Cerebellar cortex (tissue), 1 donor: Measurements from ENCODE around the gene BDKRB1.
A peak's percentile ranks its signal among the peaks of the same experiment; 100 is the strongest.

Source experiments
- DNase-seq: peaks from one replicate; pipeline ENCODE4 v3.0.0-alpha.2; 2015; ENCODE audit warnings: low spot score

Gene BDKRB1

DNA sequence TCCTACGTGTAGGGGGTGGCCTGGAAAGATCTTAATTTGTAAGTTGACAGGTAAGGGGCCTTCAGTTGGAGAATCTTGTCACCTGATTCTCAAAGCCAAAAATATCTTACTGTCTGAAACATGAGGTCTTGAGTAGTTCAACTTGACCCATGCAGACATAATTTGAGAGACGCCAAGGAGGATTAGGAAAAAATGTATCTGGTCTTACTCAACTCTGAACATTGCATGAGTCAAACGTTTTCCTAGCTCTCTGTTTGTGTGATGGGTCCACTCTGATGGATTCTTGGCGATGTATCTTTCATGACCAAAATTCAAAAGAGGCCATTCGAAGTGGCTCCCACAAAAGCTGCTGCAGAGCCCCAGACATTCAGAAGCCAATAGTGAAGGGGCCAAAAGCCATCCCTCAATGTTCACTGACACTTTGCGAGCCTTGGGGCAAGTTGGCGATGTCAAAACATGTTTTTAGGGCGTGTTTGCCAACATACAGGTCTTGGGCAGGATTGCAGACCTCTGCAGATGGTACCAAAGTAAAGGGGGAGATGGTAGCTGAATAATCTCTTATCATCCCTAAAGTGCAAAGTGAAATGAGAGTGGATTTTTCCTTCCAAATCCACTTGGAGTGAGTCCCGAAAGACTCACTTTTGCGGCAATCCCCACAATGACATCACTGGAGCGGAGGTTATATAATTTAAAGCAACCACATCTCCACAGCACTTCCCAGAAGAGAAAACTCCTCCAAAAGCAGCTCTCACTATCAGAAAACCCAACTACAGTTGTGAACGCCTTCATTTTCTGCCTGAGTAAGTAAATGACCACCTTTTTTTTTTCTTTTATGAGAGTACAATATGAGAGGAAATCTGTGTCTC lies at the start of gene BDKRB1:
TSS of gene BDKRB1 (plus strand) at position 710 of the 866 bp plus-strand sequence. CDS start 7,473 bp downstream, outside the sequence.
- no peak for DNase-seq

DNA sequence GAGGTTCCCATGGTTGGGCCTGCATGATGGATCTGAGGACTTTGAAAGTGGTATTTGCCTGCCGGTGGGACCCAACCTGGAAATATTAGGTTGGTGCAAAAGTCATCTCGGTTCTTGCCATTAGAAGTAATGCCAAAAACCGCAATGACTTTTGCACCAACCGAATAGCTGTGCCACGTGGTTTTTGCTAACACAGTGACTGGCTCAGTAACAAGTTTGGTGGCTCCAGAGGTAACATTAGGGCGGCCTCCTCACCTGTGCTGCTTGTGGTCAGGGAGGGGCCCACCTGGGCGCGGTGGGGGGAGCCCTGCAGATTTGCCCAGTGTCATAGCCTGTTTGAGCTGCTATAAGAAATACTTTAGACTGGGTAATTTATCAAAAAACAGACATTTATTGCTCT lies 49.5 kb upstream of the BDKRB1 start:
- no peak for DNase-seq

GRCh38 chr14:96207686-96208085 lies 48.3 kb upstream of the BDKRB1 start:
- no peak for DNase-seq

GRCh38 chr14:96208739-96209138 lies 47.3 kb upstream of the BDKRB1 start:
- no peak for DNase-seq

DNA sequence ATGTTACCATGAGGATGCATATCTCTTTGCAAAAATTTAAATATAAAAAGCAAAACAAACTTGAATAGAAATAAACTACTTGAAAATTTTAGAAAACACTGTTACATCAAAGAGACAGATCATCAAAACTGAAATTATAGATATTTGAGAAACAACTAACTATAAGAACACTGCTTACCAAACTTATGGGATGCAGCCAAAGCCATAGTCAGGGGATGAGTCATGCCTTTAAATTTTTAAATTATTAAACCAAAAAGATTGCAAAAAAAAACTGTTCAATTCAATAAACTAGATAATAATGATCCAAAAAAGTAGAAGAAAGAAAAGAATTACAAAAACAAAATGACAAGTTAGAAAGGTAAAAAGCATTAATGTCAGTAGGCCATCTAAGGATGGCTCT lies 43.9 kb upstream of the BDKRB1 start:
- DNase-seq: no peak

DNA sequence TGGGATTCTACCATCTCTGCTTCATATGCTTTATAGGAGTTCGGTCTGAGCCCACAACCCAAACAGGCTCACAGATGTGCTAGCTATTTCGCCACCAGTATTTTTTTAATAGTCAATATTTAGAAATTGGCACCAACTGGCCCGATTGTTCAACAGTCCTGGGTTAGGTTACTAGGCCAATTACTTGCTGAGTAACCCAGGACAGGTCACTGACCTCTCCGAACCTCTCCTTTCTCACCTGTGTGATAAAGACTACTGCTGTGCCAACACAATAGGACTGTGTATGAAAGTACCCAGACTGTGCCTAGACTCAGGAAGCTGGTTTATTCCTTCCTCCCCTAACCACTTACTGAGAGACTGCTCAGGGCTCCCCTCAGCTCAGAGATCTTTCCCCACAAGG lies 43.1 kb upstream of the BDKRB1 start:
- no peak for DNase-seq

DNA sequence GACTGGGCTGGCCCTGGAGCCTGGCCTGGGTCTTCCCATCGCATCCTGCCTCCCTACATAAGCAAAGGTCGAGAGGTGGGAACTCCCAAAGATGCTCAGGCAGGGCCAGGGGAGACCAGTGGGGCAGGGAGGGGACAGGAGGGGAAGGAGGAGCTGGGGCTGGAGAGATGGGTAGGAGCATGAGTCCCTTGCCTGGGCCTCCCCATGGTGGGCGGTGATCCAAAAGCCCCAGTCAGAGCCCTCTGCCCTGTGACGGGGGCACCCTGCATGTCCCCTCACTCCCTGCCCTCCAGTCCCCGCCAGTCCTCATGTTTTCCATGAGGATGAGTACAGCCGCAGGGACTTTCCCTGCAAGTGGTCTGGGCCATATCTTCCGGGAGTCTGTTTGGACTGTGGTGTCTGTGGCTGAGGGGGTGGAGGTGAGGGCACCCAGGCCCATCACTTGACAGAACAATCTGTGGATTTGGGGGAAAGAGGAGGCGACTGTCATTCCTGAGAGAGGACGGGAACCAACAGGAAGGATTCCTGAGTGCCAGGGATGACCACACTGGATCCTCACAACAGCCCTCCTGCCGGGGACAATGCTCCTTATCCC lies 42.0 kb upstream of the BDKRB1 start:
- no peak for DNase-seq

DNA sequence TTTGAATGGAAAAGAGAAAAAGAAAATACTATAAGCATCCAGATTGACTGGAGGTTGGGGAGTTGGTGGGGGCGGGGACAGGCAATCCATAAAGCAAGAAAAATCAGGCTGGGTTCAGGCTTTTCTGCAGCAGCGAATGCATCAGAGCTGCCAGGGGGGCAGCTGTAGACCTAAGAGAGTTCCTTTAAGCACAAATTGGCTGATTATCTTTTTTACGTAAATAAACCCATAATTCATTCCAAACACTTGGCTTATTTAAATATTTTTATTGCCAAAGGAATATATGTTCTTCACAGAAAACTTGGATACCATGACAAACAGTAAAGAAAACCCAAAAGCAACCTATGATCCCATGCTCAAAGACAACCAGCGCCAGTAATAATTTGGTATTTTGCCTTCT lies 41.2 kb upstream of the BDKRB1 start:
- no peak for DNase-seq

DNA sequence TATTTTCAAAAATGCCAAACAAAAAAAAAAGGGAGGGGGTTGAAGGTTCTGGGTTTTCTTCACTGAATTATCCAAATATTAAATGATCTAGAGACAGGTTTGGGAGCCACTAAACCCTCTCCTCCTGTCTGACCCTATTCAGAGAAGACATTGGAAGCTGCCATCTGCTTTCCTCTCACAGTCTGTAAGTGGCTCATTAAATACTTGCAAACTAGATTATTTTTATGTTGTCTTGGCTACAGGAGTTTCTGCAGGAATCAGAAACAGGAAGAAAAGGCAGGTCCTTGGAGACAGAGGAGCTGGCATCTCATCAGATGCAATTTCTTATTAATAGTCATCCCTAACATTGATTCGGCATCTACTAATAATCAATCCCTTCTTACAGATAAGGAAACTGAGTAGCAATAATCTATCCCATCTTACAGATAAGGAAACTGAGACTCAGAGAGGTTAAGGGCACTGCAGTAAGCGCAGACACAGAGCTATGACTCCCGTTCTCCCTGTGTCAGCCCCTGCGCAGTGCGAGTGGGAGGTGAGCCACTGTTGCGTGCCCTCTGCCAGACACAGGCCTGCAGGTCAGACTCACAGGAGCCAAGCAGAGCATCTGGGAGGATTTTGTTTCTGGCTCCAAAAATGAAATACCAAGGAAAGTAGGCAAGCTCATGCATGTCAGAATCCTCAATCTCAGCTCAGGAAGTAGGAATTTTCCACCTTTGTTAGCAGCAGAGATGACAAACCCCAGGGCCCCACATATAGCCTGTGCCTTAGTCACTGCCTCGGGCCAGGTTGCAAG lies 40.4 kb upstream of the BDKRB1 start:
- DNase-seq: peak; percentile 76

DNA sequence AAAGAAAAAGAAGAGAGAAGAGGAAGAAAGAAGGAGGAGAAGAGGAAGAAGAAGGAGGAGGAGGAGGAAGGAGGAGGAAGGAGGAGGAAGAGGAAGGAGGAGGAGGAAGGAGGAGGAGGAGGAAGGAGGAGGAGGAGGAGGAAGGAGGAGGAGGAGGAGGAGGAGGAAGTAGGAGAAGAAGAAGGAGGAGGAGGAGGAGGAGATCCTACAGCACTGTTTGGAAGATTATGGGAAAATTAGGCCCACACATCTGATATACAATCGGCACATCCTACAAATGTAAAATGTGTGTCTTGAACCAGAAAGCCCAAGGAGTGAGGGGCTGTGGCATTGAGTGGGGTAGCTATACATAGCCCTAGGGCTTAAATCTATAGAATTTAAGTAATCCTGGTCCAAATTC lies 39.4 kb upstream of the BDKRB1 start:
- DNase-seq: no peak

DNA sequence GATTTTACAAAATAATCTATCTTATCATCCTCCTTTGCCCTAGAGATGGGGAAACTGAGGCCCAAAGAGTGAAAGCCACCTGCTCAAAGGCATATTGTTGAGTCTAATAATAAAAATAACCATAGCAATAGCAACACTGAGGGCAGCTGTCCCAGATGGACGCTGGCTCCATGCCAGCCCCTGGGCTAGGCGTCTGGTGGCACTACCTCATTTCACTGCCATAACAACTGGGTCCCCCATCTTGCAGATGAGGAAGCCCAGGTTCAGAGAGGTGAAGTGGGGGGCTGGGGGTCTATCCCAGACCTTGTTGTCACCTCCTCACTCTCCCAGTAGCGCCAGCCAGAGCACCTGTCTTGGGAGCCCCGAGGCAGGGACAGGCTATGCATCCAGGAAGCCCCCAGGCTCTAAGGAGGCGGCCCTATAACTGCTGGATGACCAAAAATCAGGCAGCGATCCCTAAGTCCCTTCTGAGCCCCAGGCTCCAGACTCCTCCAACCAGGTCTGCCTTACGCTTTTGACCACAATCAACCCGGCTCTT lies 38.6 kb upstream of the BDKRB1 start:
- DNase-seq: no peak

DNA sequence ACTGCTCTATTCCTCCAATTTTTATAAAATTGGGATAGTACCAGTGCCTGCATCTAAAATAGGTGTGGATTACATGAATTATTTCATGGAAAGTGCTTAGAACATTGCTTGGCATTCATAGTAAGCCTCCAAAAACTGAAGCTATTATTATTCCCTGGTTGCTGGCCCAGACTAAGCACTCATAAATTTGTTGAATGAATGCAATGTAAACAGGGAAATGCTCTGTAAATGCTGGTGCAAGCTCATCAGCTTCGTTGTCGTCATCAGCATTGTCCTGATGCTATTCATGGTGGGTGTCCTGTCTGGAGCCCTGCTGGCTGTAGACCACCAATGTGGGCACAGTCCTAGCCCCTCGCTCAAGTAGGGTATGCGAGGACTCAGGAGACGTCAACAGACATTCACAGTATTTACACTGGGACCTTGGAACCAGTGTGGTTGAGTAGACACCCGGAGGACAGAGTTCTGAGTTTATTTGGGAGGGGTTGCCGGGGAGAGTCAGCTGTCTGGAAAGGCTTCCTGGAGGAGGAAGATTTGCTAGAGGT lies 34.8 kb upstream of the BDKRB1 start:
- DNase-seq: no peak

GRCh38 chr14:96221841-96222240 lies 34.2 kb upstream of the BDKRB1 start:
- DNase-seq: no peak

- DNase-seq: no peak
Measured at GRCh38 chr14:96224480-96225096, 31.4 kb upstream of the BDKRB1 start.

GRCh38 chr14:96225213-96225612 lies 30.8 kb upstream of the BDKRB1 start:
- no peak for DNase-seq

DNA sequence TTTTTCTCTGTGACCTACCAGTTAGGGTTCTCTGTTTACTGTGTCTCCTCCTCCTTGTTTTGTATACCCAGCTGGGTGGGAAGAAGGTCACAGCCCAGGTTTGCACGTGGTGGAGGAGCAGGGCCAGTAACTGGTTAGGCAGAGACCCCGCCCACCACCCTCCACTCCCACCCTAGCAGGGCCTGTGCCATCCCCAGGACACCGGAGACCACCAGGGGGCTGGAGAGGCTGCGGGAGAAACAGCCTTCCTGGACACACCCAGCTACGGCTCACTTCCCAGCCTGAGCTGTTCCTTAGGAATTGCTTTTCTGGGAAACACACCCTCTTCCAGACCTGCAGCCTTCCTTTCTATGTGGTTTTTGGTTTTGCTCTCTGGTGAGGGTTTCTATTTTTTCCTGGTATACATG lies 30.3 kb upstream of the BDKRB1 start:
- no peak for DNase-seq

DNA sequence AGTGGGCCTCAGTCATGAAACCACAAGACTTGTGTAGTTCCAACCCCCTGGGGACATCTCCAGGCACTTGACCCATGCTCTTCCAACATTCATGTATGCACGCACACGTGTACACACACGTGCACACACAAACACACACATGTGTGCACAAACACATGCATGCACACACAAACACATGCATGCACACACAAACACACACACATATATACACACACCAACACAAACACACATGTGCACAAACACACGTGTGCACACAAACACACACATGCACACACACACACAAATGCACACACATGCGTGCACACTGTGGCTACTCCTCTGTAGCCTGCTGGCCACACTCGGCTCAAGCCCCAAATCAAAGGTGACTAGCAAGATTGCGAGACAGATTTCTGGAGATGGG lies 28.6 kb upstream of the BDKRB1 start:
- no peak for DNase-seq

DNA sequence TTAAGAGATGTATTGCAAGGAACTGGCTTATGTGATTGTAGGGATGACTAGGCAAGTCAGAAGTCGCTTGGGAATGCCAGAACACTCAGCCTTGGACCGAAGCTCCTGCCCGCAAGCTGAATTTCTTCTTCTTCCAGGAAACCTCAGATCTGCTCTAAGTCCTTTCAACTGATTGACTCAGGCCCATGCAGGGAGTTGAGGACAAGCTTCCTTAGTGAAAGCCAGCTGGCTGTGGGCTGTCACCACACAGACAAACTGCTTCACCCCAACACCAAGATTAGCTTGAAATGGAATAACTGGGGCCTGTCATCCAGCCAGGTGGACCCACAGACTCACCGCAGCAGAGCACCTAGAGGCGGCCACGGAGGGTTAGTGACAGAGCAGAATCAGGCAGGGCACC lies 26.7 kb upstream of the BDKRB1 start:
- DNase-seq: no peak

DNA sequence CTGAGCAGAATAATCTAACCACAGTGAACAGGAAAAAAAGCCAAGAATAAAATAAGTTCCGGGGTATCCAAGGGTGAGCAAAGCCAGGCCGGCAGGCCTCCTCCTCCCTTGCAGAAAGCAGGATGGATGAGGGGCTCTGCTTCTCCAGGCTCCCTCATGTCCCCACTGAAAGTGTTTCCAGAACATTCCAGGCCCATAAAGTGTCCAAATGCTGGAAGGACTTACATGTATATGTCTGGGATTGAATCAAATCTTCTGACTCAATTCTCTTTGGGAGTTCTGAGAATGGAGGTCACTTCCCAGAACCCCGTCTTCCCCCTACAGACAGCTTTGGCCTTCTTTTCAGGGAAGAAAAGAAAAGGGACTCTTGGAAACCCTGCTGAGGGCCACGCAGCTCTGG lies 25.0 kb upstream of the BDKRB1 start:
- no peak for DNase-seq

GRCh38 chr14:96231526-96232130 lies 24.4 kb upstream of the BDKRB1 start:
- no peak for DNase-seq

DNA sequence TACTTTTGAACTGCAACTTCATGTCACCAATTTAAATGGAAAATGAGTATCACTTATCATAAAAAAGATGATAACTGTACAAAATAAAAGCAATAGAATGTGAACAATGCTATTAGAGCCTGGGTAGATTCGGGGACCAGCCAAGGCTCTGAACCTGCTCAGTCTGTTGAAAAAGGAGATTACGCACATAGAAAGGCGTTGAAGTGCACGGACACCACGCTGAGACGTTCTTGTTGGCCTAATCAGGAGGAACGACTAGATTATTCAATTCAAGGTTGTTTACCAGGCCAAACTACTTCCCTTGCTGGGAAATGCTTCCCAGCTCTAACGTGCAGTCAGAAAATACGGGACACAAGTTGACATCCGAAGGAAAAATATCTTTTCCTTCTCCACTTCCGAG lies 23.5 kb upstream of the BDKRB1 start:
- DNase-seq: no peak
